GM18502 (cell line): ENCODE data around the gene POC1B.
A peak's percentile ranks its signal among the peaks of the same experiment; 100 is the strongest.
"Not testable (repeated sequence)": the region's sequence is repeated elsewhere in the genome, so short reads cannot be mapped to it uniquely, and the experiment has no call there.

ENCODE experiments used
- ATAC-seq: cut with Tn5 transposase; IDR thresholded peaks from one replicate; pipeline ENCODE4 v1.9.1; 2021; ENCODE audit warnings: mild to moderate bottlenecking; ENCODE audit not compliant: unreplicated experiment, poor library complexity

The POC1B gene

GRCh38 chr12:89468648-89469326 is 57.1 kb downstream of the POC1B start:
- ATAC-seq, result peak; percentile 81

DNA sequence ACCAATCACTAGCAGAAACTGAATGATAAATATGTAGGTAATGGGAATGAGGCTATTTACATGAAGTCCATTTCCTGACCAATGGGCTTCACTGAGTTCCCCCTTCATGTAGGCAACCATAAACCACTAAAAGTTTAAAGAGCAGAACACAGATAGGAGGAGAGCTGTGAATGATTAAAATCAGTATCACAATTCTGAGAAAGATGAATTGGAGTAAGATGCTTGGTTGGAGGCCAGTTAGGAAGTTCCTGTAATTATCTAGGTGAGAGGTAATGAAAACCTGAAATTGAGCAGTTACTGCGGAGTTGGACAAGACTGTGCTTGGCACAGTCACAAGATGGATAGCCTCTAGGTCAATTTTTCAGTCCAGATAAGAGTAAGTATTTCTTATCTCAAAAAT is 57.8 kb downstream of the POC1B start:
- ATAC-seq, result no peak

- ATAC-seq, result no peak
Measured at GRCh38 chr12:89464974-89465592, 60.8 kb downstream of the POC1B start.

DNA sequence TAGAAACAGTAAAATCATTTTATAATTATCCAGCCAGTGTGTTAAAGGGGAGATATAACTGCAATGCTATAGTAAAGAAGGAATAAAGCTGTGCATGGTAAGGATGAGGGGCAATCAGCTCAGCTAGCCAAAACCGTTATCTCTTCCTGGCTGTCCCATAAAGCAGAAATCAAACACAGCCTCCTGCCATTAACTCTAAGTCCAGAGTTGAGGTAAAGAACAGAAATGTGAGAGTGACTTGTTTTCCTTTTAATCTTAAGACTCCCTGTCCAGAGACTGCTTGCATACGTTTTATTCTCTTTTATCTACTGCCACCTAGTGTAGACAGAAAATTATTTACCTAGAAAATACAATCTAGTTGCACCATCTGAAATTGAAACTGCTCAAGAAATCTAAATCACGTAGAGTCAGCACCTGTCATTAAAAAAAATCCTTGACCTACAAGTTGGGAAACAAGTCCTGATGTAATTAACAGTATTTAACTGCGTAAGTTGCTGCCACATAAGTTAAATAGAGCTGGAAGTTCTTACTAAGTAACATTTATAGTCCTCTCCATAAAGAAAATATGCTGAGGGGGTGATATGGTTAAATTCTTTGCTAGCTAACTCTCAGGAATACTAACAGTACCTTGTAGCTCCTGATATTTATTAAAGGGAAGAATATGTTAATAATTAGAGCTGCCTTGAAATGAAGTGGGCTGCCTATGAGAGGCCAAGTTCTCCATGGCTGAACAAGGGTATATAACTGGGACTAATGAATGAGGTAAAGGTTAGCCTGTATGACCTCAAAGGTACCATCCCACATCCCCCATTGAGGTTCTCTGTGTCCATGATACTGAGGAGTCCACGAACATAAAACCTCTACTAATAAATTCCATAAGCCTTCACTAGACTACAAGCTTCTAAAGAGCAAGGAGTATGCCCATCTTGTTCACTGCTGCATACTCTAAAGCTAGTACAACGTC is 63.9 kb downstream of the POC1B start:
- ATAC-seq, result peak; percentile 96

GRCh38 chr12:89461190-89461589 is 64.7 kb downstream of the POC1B start:
- ATAC-seq, result no peak

DNA sequence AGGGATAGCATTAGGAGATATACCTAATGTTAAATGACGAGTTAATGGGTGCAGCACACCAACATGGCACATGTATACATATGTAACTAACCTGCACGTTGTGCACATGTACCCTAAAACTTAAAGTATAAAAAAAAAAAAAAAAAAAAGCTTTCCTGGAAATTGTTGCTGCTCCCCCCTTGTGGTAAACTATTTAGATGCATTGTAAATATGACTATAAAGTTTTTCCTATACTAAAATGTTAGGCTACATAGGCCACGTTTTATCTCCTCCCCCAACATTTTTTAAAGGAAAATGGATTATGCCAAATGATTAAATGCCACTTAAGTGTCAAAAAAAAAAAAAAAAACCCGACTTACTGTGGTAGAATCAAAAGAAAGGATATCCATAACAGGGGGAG is 66.6 kb downstream of the POC1B start:
- not testable (repeated sequence) for ATAC-seq

GRCh38 chr12:89456565-89456964 is 69.3 kb downstream of the POC1B start:
- no peak for ATAC-seq

DNA sequence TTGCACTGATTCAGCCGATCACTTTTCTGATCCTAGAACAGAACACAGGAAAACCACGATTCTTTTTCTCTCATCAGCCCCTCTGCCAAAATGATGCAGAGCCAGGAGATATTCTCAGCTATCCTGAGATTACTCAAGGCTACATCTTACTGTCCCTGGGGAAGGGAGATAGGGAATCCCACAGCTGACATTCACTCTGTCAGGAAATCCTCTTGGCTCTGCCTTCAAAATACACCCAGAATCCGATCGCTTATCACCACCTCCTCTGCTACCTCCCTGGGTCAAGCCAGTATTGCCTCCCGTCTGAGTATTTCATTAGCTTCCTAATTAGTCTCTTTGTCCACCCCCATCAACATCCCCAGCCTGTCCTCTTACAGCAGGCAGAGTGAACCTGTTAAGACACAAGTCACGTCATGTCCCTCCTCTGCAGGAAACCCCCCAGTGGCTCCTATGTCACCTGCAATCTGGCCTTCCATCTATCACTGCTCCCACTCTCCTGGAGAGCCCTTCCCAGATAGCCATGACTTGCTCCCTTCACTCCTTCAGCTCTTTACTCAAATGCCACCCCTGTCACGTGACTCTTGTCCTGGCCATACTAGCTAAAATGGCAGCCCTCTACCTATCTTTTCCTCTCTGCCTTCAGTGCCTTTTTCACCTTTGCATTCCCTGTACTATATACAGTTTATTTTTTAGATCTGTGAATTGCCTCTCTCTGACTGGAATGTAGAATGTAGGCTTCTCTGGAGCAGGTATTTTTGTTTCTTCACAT is 71.6 kb downstream of the POC1B start:
- no peak for ATAC-seq

GRCh38 chr12:89453121-89453978 is 72.5 kb downstream of the POC1B start:
- ATAC-seq, result no peak

DNA sequence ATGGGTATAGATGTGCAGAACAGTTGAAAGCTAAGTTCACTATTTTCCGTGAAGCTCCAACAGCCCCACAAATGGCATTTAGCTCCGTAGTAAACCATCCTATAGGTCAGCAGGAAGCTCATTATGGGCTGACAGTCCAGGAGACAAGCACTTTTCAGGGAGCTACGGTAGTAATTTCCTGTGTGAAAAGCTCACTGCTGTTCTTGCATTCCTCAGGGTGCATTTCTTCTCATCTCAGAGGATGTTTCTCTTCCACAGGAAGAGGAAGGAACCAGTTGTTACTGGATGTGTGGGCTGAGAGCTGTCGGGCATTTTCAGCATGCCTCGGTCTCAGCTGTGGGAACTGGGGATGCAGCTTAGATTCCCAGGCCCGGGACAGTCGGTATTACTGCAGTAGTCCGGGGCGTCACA is 74.0 kb downstream of the POC1B start:
- no peak for ATAC-seq

DNA sequence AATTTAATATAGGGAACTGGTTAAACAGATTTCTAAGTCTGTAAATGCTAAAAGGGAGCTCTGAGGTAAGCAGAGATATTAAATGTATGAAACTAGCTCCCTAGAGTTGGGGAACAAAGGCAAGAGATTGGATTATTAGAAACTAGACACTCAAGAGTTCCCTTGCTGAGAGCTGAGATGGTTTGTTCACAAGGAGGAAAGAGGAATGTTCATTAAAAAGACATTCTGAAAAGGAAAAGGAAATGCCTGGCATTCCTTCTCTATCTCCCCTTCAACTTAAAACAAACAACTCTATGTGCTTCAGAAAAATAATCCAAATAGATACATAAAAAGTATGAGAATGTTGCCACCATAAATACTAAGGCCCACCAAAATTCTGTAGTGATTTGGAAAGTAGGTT is 74.9 kb downstream of the POC1B start:
- no peak for ATAC-seq

GRCh38 chr12:89448951-89449371 is 76.9 kb downstream of the POC1B start:
- no peak for ATAC-seq

DNA sequence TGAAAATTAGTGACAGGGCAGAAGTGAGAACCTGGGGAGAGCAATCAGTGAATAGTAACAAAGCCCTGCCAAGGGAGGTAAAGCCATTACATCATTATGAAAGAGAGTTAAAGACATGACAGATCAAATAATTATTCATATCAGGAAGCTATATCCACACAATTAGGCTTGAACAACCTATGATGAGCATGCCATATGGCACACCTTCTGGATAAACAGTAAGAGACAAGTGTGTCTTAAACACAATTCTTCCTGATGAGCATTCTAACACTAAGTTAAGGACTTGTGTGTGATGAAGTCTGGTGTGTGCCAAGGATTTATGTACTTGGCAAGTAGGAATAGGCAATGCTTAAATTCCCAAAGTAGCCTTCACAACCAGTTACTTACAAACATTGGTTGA is 77.3 kb downstream of the POC1B start:
- no peak for ATAC-seq

DNA sequence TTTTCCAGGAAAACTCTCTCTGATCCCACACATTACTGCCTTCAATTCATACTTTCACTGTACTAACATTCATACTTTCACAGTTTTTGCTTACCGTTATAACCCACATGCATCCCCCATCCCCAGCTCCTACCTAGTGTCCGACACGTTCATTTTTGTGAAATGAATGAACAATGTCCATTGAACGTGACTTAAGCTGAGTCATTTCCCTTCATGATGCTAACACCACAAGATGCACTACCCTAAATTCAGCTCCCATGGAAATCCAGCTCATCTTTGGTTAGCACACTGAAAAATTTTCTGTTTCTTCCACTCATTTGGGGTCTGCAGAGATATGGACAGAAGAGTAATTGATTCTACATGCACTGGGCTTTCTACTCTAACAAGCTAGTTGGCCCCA is 85.9 kb downstream of the POC1B start:
- no peak for ATAC-seq

GRCh38 chr12:89437231-89437630 is 88.6 kb downstream of the POC1B start:
- ATAC-seq, result no peak

GRCh38 chr12:89436062-89436461 is 89.8 kb downstream of the POC1B start:
- no peak for ATAC-seq

DNA sequence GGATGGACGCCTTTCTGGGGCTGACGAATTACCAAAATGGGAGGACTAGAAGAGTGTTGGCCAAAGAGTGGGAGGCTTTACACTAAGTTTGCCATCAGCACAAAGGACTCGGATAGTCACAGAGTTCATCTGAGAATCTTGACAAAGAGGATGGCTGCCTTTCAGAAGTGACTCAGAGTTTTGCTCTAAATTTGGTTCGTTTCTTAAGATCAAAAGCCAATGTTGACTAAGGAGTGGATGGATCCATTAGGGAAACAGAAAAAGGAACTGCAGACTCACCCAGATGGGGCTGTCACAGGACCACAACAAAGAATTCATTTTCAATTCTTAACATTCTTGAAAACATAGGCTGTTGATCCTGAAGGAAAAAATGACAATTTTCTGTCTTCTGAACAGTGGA is 92.2 kb downstream of the POC1B start:
- ATAC-seq, result no peak

- no peak for ATAC-seq
Measured at GRCh38 chr12:89432396-89432795, 93.5 kb downstream of the POC1B start.

- ATAC-seq, result no peak
Measured at GRCh38 chr12:89429528-89429927, 96.3 kb downstream of the POC1B start.
